NCI-H2227 treated with DMSO at 0.1 percent for 48 hours (cell line): ENCODE data around the gene PAK6.

Experiments used
- DNase-seq: peaks from one replicate; lab custom pipeline; 2025; lab: John Stamatoyannopoulos, UW

Gene PAK6

DNA sequence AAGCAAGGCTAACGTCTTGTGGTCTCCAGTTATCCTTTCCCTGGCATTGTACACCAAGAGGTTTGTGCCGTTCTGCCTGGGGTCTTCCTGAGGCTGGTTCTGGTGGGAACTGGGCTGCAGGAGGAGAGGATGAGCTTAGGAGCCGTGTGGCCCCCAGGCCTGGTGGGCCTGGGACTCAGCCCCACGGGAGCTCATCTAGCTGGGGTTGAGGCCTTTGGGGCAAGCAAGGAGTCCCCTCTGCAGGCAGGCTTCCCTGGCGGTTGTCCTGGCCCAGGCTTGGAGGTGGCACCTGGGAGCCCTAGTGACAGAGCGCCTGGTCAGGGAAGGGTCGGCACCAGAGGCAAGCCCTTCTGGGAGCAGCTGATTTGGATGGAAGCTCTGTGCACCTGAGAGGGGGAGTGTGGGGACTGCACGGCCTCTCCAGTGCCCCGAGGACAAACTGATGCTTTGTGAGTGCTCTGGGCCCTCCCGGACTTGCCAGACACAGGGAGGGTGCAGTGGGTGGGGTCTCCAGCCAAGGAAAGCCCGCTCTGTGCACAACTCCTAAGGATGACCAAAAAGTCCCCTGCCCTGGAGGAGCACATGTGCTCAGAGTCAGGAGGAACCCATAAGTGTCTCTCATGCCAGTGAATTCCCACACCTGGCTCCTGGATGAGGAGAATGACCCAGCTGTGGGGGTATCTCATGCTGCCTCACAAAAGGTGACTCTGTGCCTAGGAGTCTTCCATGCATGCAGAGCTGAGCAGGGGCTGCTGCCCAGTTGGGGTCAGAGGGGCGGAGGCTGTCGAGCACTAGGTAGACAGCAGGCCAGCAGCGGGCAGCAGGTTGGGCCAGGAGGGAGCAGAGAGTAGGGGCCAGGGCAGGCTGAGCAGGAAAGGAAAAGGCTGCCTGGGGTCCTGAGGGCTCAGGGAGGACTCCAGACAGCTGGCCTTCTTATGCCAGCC lies 2.7 kb downstream of the PAK6 start:
- no peak for DNase-seq

DNA sequence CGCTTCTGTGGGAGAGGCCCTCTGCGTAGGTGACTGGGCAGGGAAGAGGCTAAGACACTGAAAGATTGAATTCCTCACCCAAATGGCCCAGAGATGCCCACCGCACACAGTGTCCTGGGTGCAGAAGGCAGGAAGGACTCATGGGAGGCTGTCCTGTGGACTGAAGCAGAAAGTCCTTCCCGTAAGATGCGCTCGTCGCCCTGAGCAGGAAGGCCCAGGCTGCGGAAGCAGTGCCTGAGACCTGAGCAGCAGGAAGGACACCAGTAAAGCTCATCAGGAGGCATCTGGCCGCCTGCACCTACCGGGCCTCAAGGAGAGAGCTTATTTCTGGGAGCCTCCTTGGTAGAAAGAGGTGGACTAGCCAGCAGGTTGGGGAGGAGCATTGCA lies 3.3 kb downstream of the PAK6 start:
- no peak for DNase-seq

DNA sequence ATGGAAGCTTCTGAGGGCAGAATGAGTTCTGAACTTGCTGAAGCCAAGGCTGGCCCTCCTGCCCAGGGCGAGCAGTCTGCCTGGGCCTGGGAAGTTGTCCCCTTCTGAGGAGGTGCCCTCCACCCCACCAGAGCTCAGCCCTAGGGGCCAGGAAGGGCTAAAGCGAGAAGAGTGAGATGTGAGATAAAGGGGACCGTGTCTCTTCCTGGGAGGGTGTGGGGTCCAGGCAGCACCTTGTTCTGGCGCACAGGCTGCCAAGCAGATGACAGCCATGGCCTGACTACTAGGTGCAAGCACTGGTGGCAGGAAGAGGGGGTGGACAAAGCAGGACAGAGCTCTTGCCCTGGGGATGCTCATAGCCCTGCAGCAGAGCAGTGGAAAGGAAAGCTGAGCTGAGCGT lies 3.7 kb downstream of the PAK6 start:
- DNase-seq = no peak

DNA sequence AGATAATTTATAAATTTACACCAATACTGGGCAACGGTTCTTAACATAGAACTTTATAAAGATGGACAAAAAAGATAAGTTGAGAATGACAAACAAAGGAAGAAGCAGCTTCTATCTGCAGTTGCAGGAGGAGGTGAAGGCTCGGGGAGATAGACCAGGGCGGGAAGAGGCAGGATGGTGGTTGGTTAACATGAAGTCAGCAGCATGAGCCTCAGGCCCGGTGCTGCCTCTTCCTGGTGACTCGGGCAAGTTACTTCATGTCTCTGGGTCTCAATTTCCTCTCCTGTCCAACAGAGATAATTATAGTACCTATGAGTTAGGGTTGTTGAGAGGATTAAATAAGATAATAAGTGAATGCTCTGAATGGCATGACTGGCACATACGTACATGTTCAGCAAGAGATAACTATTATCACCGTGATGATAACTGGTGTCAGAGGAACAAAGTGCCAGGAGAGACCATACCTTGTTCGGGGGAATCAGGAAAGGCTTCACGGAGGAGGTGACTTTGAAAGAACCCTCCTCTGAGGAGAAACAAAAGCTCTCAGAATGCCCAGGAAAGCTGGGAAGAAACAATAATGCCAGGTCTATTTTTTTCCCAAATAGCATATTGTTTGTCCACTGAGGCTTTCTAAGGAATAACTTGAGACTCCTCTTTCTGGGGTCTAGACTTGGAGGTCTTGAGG lies 4.4 kb downstream of the PAK6 start:
- DNase-seq = no peak

DNA sequence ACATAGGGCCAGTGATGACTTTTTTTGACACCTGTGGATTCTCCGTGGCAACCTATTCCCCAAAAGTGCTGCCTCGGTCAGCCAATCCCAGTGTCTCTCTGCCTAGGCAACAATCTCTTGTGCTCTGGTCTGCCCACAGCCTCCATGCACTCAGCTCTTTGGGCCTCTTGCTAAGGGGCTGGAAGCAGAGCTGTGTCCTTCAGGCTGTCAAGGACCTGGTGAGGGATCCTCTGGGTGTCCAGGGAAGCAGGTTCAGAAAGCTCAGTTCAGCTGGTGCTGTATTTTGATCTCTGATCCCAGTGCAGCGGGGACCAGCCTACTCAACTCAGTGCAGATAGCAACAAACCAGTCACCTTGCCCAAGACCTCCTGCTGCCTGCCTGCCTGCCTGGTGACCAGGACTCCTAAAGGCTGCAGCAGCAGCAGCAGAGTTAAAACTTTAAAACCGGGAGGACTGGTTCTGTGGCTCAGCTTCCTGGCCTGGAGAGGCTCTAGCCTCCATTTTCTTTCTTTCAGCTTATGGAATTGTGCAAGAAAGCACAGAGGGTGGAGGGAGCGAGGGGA lies 6.2 kb downstream of the PAK6 start:
- no peak for DNase-seq

DNA sequence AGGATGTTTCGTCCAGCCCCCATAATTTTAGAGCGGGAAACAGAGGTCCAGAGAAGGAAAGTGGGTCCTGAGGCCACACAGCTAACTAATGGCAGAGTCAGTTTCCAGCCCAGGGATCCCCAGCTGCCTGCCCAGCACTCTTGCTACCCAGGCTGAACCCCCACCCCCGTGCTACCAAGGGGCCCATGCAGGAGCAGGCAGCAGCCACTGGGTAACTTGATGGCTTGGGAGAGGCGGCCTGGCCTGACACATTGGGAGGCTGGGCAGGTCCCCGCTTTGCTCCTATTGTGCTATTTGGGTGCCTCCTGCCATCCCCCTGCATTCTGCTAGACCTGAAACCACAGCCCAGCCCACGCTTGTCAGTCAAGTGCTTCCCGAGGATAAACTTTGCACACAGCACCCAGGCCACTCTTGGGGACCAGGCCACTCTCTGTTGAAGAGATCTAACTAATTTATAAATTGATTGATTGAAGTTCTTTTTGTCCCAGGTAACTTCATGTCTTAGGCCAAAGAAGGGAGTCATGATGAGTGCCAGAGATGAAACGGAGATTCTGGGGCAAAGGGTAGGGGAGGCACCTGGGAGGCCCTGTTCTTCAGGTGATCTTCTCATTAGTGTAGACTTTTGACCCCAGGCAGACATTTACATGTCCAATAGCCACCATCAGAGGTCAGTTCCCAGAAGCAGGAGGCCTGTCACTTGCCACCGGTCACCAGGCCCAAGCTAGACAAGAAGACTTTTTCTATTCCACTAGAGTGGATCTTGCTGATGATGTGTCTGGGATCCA lies 7.0 kb downstream of the PAK6 start:
- no peak for DNase-seq

DNA sequence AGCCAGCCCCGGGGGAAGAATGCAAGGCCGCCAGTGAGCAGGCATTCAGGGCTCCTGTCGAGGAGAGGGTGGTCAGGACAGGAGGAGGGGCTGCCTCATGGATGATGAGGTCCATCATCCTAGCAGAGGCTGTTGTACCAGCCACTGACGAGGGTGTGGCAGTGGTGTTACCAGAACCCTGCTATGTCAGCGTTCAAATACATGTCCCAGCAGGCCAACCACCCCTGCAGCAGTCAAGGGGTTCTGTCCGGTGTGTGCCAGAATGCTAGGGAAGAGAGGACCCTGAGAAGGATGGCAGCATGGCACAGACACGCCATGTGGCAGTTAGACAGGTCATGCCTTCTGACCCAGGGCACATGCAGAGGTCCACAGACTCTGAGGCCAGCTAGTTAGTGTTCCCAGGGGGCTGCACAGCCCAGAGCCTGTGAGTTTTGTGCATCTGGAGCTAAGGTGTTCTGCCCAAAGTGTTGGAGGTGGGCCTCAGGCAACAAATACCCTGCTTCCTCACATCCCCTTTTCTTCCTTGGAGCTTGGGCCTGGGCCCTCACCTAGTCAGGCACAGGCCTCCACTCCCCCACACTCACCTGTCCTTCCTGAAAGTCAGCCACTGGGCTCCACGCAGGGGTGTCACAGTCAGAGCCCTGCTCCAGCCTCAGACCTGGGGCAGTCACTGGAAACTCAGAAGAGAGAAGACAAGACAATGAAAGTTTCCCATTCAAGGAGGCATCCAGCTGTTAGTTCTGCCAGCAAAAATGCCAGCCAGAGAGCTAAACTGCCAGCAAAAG lies 7.8 kb downstream of the PAK6 start:
- DNase-seq = no peak

DNA sequence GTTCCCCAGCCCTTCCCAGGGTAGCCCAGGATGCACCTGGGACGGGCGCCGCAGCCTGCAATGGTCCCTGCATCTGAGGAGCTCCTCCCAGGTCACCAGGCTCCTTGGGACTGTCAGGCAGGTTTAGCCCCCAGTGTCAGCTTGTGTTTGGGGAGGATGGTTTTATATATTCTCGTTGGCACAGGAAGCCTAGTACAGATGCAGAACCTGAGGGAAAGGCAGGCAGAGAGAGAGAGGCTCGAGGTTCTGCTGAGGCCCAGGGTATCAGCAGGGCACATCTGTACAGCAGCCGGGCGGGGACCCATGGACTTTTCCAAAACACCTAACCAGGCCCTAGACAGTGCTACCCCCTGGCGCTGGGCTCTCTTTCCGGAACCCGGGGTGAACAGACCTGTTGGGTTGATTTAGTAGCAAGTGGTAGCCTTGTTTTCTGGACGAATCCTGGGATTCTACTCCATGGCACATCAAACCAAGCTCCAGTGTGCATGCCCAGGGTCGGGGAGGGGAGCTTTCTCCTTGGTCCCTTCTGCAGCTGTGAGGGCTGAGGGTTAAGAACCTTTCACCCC lies 8.6 kb downstream of the PAK6 start:
- DNase-seq = no peak

DNA sequence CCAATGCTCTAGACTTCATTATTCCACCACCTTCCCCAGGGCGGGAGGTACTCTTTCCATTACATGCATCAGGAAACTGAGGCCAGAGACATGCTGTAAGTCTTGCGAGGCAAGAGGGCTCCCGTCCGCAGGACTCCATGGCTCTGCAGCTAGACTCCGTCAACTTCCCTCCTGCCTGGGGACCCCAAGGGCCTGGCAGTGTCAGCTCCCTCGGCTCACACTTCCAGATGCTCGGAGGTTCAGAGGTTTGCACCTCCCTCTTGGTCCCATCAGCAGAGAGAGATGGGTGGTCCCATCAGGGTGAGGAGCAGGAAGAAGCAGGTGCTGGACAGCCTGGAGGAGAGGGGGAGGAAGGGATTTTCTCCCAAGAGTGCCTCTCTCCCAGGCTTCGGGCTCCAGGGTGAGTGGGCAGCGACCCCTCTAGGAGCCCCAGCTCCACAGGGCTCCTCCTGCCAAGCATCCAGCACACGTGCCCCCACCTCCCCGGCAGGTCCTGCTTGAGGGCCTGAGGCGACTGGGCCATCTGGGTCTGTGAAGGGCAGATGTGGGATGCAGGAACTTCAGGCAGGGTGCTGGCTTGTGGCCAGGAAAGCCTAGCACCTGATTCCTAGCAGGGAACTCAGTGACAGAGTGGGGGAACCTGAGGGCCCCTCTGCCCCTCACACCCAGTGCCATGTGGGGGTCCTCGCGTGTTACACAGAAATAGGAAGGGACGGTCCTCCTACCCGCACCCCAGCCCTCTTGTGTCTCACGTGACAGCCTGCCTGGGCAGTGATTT lies 9.3 kb downstream of the PAK6 start:
- DNase-seq = no peak

DNA sequence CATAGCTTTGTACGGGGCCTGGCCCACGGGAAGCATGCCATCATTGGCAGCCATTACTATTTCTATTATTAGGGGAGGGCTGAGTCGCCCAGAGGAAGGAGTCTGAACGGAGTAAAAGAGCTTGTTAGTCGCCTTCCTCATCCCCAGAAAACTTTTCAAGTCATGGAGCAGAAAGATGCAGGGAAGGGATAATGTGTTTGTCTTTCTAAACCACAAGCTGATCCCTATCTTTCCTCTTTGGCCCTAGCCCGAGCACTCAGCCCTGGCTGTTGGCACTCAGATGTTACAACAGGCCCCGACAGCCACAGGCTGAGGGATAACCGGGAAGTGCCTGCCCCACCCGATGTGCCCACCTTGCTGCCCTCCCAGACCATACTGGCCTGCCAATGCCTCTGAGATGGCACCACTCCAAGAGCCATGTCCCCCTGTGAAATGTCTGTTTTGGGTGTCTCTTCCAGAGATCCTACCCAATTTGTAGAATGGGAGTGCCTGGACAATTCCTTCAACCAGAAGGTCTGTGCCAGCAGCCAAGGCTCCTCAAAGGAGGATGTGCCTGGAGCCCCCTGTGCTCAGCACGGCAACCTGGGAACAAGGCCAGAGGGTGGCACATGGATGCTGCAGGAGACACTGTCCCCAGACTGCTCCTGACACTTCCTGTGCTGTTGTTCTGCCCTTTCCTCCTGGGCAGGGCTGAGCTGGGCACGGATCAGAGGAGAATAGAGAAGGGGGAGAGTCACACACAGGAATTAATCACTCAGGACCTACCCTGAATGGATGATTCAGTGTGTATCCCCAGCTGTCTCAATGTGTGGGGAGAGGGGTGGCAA lies 10.8 kb downstream of the PAK6 start:
- no peak for DNase-seq

DNA sequence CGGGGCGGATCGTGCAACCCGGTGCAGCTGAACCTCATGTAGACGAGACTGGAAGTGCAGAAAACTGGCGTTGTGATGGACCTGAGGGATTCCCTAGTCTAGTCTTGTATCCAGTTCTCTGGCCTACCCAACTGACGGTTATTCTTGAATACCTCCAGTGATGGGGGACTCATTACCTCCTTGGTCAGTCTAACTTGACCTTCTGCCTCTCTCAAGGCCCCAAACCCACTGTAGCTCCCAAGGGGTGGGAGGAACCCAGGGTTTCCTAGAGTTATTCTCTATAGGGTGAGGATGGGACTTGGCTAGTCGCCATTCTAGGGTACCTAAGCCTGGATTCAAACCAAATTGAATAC lies 11.4 kb downstream of the PAK6 start:
- no peak for DNase-seq

DNA sequence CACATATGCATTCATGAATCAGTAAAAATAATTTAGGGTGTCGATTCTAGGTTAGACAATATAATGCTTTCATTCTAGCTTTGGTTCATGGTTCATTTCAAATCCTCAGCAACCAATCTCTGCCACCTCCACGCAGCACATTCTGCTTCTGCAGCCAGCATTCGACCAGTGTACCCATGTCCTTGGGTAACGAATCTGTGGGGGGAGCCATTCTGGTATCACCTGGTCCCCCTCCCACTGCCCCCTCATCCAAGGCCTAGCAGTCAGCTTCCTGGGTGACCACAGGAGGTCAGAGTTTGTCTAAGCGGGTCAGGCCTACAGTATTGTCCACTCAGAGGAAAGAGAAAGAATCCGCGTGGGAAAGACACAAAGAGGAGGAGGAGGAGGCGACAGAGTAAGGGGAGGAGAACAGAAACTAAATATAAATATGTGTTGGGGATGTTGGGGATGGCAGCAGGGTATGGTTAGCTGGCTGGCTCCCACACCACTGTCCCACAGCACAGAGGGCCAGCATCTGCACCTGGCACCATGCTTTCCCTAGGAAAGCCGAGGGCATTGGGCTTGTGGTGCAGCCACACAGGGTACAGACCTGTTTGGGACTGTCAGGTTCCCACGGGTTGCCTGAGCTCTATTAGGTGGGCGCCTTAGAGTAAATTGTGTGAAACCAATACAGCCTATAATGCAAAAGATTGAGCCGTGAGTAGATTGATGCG lies 12.1 kb downstream of the PAK6 start:
- no peak for DNase-seq

DNA sequence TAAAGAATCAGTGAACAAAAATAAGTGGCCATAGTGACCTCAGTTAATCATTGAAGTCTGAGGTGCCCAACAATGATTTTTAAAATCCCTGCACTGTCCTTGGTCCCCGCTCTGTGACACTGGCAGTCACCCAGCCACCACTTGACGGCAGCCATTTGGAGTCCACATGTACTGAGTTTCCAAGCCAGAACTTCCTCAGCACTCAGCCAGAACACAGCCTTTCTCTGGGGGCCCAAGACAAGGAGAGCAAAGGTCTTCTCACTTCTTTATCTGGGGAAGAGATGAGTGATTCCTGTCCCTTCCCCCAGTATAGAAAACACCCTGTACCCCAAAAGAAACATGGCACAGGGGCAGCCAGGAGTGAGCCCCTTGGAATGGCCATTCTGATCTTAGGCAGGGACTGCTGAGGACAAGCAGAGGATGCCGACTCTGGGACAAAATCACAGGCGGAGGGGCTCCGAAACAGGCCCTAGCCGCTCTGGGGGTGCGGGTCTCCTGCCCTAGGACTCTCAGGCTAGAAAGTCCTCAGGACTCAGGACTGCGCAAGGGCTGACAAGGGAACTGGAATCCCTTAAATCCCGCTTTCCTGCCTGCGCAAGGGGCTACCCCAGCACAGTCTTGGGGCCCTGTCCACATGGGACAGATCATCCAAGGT lies 12.8 kb downstream of the PAK6 start:
- DNase-seq = no peak

DNA sequence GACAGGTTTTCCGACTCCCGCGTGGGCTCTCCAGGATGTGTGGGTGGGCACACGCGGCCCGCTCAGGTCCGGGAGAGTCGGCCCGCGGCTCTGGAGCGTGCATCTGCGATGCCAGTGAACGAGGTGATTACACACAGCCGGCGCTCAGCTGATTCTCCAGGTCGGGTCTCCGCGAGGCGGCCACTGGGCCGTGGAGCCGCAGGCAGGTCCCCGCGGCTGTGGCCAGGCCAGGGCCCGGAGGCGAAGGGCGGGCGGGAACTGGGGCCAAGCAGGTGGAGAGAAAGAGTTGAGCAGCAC lies 13.2 kb downstream of the PAK6 start:
- DNase-seq = no peak

DNA sequence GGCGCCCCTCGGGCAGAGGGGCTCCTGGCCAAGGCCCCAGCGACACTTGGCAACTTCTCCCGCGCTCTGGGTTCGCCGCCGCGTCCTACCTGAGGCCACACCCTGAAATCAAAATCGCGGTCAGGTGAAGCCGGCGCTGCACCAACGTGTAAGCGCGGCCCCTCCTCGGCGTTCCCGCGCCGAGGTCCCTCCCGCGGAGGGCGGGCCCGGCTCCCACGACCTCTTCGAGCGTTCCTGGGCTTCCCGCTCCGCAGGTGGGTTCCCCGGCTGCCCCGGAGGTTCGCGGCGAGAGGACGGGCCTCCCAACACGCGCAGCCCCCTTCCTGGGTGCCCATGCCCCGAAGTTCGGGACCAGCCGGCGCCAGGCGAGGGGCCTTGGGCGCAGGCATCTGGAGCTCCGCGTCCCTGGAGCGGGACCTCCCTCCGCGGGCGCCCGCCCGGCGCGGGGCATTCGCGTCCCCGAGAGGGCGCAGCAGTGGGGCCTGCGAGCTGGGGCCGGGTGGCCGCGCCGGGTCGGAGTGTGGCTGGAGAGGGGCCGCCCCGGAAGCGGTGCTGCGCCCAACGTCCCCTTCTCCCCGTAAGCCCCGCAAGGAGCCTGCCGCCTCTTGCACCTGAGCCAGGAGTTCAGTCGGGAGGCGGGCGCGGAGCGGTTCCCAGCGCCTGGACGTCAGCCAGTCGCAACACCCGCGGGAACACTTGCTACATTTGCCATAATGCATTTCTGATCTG lies 13.7 kb downstream of the PAK6 start:
- no peak for DNase-seq

DNA sequence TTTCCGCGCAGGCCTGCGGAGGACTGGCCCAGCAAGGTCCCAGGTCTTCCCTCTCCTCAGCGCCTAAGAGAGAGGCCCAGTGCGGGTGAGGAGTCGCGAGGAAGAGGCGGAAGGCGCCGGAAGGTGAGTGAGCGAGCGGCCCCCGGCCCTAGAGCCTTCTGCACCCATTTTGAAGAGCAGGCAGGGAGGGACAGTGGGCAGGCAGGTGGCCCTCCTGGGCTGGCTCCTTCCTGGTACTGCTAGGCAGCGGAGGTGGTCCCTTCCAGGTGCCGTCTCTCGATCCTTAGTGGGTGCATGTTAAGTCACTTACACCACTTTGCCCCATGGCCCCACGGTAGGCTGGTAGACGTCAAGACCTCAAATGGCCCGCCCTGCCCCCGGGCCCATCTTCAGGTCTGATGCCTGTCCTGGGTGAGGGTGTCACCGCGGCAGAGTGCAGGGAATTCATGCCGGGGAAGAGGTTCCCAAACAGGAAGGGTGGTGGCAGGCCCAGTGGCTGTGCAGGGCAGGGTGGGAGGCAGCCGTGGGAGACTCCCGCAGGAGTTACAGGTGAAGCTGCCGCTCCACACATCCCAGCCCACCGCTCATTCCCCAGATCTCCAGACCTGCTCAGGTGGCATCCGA lies 14.4 kb downstream of the PAK6 start:
- DNase-seq = no peak

DNA sequence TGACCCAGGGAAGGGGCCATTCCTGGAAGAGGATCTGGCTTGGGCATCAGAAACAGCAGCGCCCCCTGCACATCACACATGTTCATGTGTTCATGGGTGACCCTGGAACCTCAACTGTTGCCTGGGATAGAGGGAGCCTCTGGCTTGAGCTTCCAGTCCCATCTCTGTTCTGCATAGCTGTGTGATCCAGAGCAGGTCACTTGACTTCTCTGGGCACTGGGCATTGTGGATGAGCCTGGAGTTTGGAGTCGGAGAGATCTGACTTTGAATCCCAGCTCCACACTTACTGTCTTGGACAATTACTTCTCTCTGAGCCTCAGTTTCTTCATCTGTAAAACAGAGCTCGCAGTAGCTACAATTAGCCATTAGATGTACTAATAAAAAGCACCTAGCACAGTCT lies 15.6 kb downstream of the PAK6 start:
- no peak for DNase-seq

DNA sequence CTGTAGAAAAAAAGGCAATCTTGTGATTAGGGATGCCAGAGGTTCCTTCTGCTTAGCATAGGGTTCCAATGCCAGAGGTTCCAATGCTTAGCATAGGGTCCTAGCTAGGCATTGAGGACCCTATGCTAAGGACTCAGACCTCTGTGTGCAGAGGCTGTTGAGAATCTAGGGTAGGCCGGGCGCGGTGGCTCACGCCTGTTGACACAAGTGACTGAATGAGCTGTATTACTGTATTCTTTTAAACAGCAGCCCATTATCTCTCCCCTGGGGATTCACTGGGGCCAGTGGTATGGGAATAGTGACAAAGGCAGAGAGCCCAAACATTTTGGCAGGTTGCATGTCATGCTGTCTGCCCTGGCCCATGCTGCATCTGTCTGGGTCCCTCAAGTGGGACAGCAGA lies 16.2 kb downstream of the PAK6 start:
- no peak for DNase-seq
